H9 (cell line): ENCODE results near the gene SRP68. TPM values are rescaled to one million over a fixed set of nuclear protein-coding genes. Genes with fewer than 3 reads are reported as not detected.

Experiments
- DNase-seq: peaks from one replicate; pipeline ENCODE4 v3.0.0-alpha.2; 2017
- H2AFZ ChIP-seq: one replicate; pipeline ENCODE4 v1.6.1; 2013; ENCODE audit warnings: mild to moderate bottlenecking, low read length, control low read depth, moderate library complexity
- H2AK5ac ChIP-seq: 2 replicates; pipeline ENCODE4 v1.6.1; 2013; ENCODE audit warnings: low read length, control low read depth, mixed read lengths; ENCODE audit not compliant: insufficient read length
- H2BK120ac ChIP-seq: one replicate; pipeline ENCODE4 v1.6.1; 2013; ENCODE audit warnings: low read depth, mild to moderate bottlenecking, low read length, control low read depth, inconsistent platforms; ENCODE audit not compliant: poor library complexity, severe bottlenecking
- H2BK12ac ChIP-seq: 2 replicates; pipeline ENCODE4 v1.6.1; 2013; ENCODE audit warnings: low read length, control low read depth, mixed read lengths, low read depth; ENCODE audit not compliant: insufficient read length
- H2BK15ac ChIP-seq: 2 replicates; pipeline ENCODE4 v1.6.1; 2013; ENCODE audit warnings: low read depth, low read length, control low read depth
- H2BK20ac ChIP-seq: one replicate; pipeline ENCODE4 v1.6.1; 2013; ENCODE audit warnings: low read depth, mild to moderate bottlenecking, low read length, control low read depth, inconsistent platforms; ENCODE audit not compliant: poor library complexity, severe bottlenecking
- H2BK5ac ChIP-seq: 2 replicates; pipeline ENCODE4 v1.6.1; 2013; ENCODE audit warnings: low read length, control low read depth, mixed read lengths; ENCODE audit not compliant: insufficient read length
- H3K14ac ChIP-seq: 2 replicates; pipeline ENCODE4 v1.6.1; 2013; ENCODE audit warnings: low read length, control low read depth; ENCODE audit not compliant: insufficient read depth
- H3K18ac ChIP-seq: 2 replicates; pipeline ENCODE4 v1.6.1; 2013; ENCODE audit warnings: low read depth, mild to moderate bottlenecking, mixed read lengths, low read length, control low read depth; ENCODE audit not compliant: insufficient read length
- H3K23ac ChIP-seq: 2 replicates; pipeline ENCODE4 v1.6.1; 2013; ENCODE audit warnings: low read length, control low read depth, mixed read lengths, low read depth; ENCODE audit not compliant: insufficient read length
- H3K23me2 ChIP-seq: 2 replicates; pipeline ENCODE4 v1.6.1; 2013; ENCODE audit warnings: low read depth, mild to moderate bottlenecking, mixed read lengths, low read length, control low read depth; ENCODE audit not compliant: insufficient read length, poor library complexity, severe bottlenecking
- H3K27ac ChIP-seq: 2 replicates; pipeline ENCODE4 v1.5.1; 2013; ENCODE audit warnings: low read length, control low read depth, mixed read lengths, low read depth; ENCODE audit not compliant: insufficient read length
- H3K27me3 ChIP-seq: 2 replicates; pipeline ENCODE4 v1.6.1; 2013; ENCODE audit warnings: low read length, control low read depth, inconsistent platforms; ENCODE audit not compliant: insufficient read depth
- H3K4ac ChIP-seq: 2 replicates; pipeline ENCODE4 v1.6.1; 2013; ENCODE audit warnings: low read depth, mild to moderate bottlenecking, control low read depth, inconsistent platforms, low read length, moderate library complexity
- H3K4me1 ChIP-seq: 2 replicates; pipeline ENCODE4 v1.6.1; 2013; ENCODE audit warnings: low read length, control low read depth, inconsistent platforms; ENCODE audit not compliant: insufficient read depth
- H3K4me2 ChIP-seq: 2 replicates; pipeline ENCODE4 v1.6.1; 2013; ENCODE audit warnings: low read length, control low read depth, mixed read lengths; ENCODE audit not compliant: insufficient read length, insufficient read depth
- H3K56ac ChIP-seq: 2 replicates; pipeline ENCODE4 v1.6.1; 2013; ENCODE audit warnings: low read depth, mild to moderate bottlenecking, mixed read lengths, low read length, control low read depth; ENCODE audit not compliant: insufficient read length
- H3K79me1 ChIP-seq: 2 replicates; pipeline ENCODE4 v1.6.1; 2013; ENCODE audit warnings: low read depth, mild to moderate bottlenecking, moderate library complexity, low read length, control low read depth, inconsistent platforms; ENCODE audit not compliant: insufficient read depth, poor library complexity, severe bottlenecking
- H3K79me2 ChIP-seq: 2 replicates; pipeline ENCODE4 v1.6.1; 2013; ENCODE audit warnings: low read length, control low read depth, inconsistent platforms; ENCODE audit not compliant: insufficient read depth
- H3K9ac ChIP-seq: 2 replicates; pipeline ENCODE4 v1.6.1; 2013; ENCODE audit warnings: low read length, control low read depth, mixed read lengths; ENCODE audit not compliant: insufficient read length; ENCODE audit errors: extremely low read depth
- H3K9me3 ChIP-seq: one replicate; pipeline ENCODE4 v1.6.1; 2013; ENCODE audit warnings: low read depth, low read length, inconsistent platforms; ENCODE audit not compliant: control insufficient read depth
- H3T11ph ChIP-seq: one replicate; pipeline ENCODE4 v1.6.1; 2013; ENCODE audit warnings: mild to moderate bottlenecking, low read length, control low read depth, inconsistent platforms
- H4K20me1 ChIP-seq: one replicate; pipeline ENCODE4 v1.6.1; 2013; ENCODE audit not compliant: control insufficient read depth, insufficient read length, insufficient read depth
- H4K5ac ChIP-seq: 2 replicates; pipeline ENCODE4 v1.6.1; 2013; ENCODE audit warnings: low read depth, mild to moderate bottlenecking, mixed read lengths, low read length, control low read depth; ENCODE audit not compliant: insufficient read length
- H4K8ac ChIP-seq: replicated peaks from 2 replicates; pipeline ENCODE4 v1.6.1; 2013; ENCODE audit warnings: low read length, control low read depth, mixed read lengths, low read depth; ENCODE audit not compliant: insufficient read length
- H4K91ac ChIP-seq: 2 replicates; pipeline ENCODE4 v1.6.1; 2013; ENCODE audit warnings: low read depth, mild to moderate bottlenecking, moderate library complexity, mixed read lengths, low read length, control low read depth; ENCODE audit not compliant: insufficient read length
- H3K27ac Mint-ChIP-seq, 3 experiments: 2 replicates in 2 of 3; 3 replicates in 1 of 3; pipeline ENCODE4 v1.8.0; 2020 to 2021; ENCODE audit warnings: mixed read lengths in 3 of 3, mild to moderate bottlenecking in 1 of 3, moderate library complexity in 1 of 3
- H3K27me3 Mint-ChIP-seq: 2 replicates; pipeline ENCODE4 v1.8.0; 2021; ENCODE audit warnings: low read depth, mild to moderate bottlenecking, moderate library complexity, mixed read lengths
- H3K36me3 Mint-ChIP-seq, 3 experiments: 2 replicates in 2 of 3; 3 replicates in 1 of 3; pipeline ENCODE4 v1.8.0; 2020 to 2021; ENCODE audit warnings: low read depth in 3 of 3, mixed read lengths in 3 of 3; ENCODE audit not compliant: insufficient read depth in 1 of 3
- H3K4me1 Mint-ChIP-seq, 2 experiments: 2 replicates each; pipeline ENCODE4 v1.8.0; 2020; ENCODE audit warnings: mixed read lengths in 2 of 2
- H3K4me3 Mint-ChIP-seq, 2 experiments: 2 replicates in 1 of 2; 3 replicates in 1 of 2; pipeline ENCODE4 v1.8.0; 2020 to 2021; ENCODE audit warnings: mild to moderate bottlenecking in 2 of 2, mixed read lengths in 2 of 2, moderate library complexity in 1 of 2
- H3K9me3 Mint-ChIP-seq, 2 experiments: 2 replicates in 1 of 2; 3 replicates in 1 of 2; pipeline ENCODE4 v1.8.0; 2020; ENCODE audit warnings: mild to moderate bottlenecking in 2 of 2, mixed read lengths in 2 of 2, moderate library complexity in 1 of 2
- CTCF ChIP-seq: fragments of 200-600 bp; sonication (generic); conservative IDR thresholded peaks from 3 replicates; pipeline ENCODE4 v1.8.0; 2021; ENCODE audit warnings: antibody characterized with exemption, mild to moderate bottlenecking
- WGBS: extraction: QIAGEN DNeasy Blood & Tissue Kit; methylation state at CpG from one replicate; pipeline ENCODE4 v1.1.7; 2013; ENCODE audit warnings: missing lambda C conversion rate, low lambda C conversion rate, mixed read lengths; ENCODE audit not compliant: insufficient read length; ENCODE audit errors: extremely low coverage; 5-methylcytosine and 5-hydroxymethylcytosine counted together
- total RNA-seq: library from RNA; stranded (reverse); gene quantifications from 2 replicates; pipeline ENCODE4 v1.2.1, GENCODE V29; 2021

SRP68 gene
- total RNA-seq, 1 experiment from 2014 or later = 86.1 TPM

- no peak overlapping the region for H3K4ac ChIP-seq
- H4K8ac ChIP-seq = no peak overlapping the region
- Mint-ChIP-seq H3K36me3 (peaks cover 43 to 72% (median 63%) of the 10 kb centered on the region in 3 experiments), H3K27me3 (no peaks in the 10 kb centered on the region), H3K9me3 (no peaks in the 10 kb centered on the region), H3K27ac (peak overlapping the region; percentile 53 to 84 (median 82); a peak in 5 of 7 replicates), H3K4me3 (peak overlapping the region; percentile 18 to 33; a peak in 2 of 5 replicates), H3K4me1 (peaks cover 32 to 56% of the 10 kb centered on the region in 2 experiments)
- H3K79me2 ChIP-seq = no peaks in the 10 kb centered on the region
- H3K23ac ChIP-seq = no peak overlapping the region
- H4K91ac ChIP-seq = no peak overlapping the region
- no peak overlapping the region for H3K18ac ChIP-seq
- no peak overlapping the region for H3T11ph ChIP-seq
- no peak overlapping the region for H2AFZ ChIP-seq
- H4K20me1 ChIP-seq = no peaks in the 10 kb centered on the region
- H2BK15ac ChIP-seq = no peak overlapping the region
- H2BK12ac ChIP-seq = no peak overlapping the region
- H2AK5ac ChIP-seq = no peak overlapping the region
- H3K27me3 ChIP-seq = no peaks in the 10 kb centered on the region
- no CpG with 5 or more reads among the region's 6 CpGs for WGBS
- no peak for TF ChIP-seq CTCF
- H3K9me3 ChIP-seq = no peaks in the 10 kb centered on the region
- H3K23me2 ChIP-seq = no peaks in the 10 kb centered on the region
- H2BK20ac ChIP-seq = no peak overlapping the region
- H2BK5ac ChIP-seq = no peak overlapping the region
- H3K27ac ChIP-seq = no peak overlapping the region
- no peak overlapping the region for H3K14ac ChIP-seq
- H3K79me1 ChIP-seq = no peaks in the 10 kb centered on the region
- no peak overlapping the region for H3K9ac ChIP-seq
- no peak overlapping the region for H3K4me2 ChIP-seq
- no peak overlapping the region for H3K56ac ChIP-seq
- no peak overlapping the region for H2BK120ac ChIP-seq
- no peak overlapping the region for H4K5ac ChIP-seq
- no peak for DNase-seq
- no peaks in the 10 kb centered on the region; the same call in 1 of the 2 replicates for H3K4me1 ChIP-seq
These were observed 31.9 kb downstream of the SRP68 start for GRCh38 chr17:76040376-76040775.
